ENCODE data around the gene KANSL1. TPM values are rescaled to one million over a fixed set of nuclear protein-coding genes. Genes with fewer than 3 reads are reported as not detected.
A peak's percentile ranks its signal among the peaks of the same experiment; 100 is the strongest.

Gene KANSL1
- total and polyA plus RNA-seq, 9 donors, result 30.4 to 107 (median 77.7) TPM

DNA sequence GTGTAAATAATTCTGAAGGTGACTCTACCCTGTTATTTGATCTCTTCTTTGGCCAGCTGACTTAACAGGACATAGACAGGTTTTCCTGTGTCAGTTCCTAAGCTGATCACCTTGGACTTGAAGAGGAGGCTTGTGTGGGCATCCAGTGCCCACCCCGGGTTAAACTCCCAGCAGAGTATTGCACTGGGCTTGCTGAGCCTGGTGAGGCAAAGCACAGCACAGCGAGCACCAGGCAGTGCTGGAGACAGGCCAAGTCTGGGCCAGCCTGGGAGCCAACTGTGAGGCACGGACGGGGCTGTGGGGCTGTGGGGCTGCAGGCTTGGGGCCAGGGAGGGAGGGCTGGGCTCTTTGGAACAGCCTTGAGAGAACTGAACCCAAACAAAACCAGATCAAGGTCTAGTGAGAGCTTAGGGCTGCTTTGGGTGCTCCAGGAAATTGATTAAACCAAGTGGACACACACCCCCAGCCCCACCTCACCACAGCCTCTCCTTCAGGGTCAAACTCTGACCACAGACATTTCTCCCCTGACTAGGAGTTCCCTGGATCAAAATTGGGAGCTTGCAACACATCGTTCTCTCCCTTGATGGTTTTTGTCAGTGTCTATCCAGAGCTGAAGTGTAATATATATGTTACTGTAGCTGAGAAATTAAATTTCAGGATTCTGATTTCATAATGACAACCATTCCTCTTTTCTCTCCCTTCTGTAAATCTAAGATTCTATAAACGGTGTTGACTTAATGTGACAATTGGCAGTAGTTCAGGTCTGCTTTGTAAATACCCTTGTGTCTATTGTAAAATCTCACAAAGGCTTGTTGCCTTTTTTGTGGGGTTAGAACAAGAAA lies 189.1 kb downstream of the KANSL1 start:
- H3K4me1 ChIP-seq (ENCODE audit: insufficient read depth), result peaks cover 2% of the 10 kb centered on the region
- H3K27ac ChIP-seq, result peak overlapping the region in 1 of 2 donors; percentile 9
- WGBS, 3 donors, result 8 to 25% (median 12%) methylated on average over 6 of the region's 6 CpGs
- no peaks in the 10 kb centered on the region for H3K9me3 ChIP-seq
- H3K27me3 ChIP-seq, result no peaks in the 10 kb centered on the region
- intact Hi-C loops (cut with DNase I), result loop anchor here in 3 of 4 donors (5.0 to 10.0 kb wide), 2 partner anchors 208 to 211 kb away; no protein-coding TSS in a partner anchor
- no peak overlapping the region for H3K4me3 ChIP-seq
- TF ChIP-seq EP300 (IDR thresholded peaks at IDR 0.05) (no peak), POLR2A (IDR thresholded peaks at IDR 0.05) (no peak), CTCF (IDR thresholded peaks at IDR 0.05) (no peak)
- H3K36me3 ChIP-seq, result no peaks in the 10 kb centered on the region
- peak; percentile 50 to 85 (median 72) for DNase-seq

DNA sequence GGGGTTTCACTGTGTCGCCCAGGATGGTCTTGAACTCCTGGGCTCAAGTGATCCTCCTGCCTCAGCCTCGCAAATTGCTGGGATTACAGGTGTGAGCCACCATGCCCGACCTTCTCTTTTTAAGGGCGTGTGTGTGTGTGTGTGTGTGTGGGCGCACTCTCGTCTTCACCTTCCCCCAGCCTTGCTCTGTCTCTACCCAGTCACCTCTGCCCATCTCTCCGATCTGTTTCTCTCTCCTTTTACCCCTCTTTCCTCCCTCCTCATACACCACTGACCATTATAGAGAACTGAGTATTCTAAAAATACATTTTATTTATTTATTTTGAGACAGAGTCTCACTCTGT lies 190.3 kb downstream of the KANSL1 start:
- TF ChIP-seq POLR2A (IDR thresholded peaks at IDR 0.05), result no peak
- TF ChIP-seq CTCF (IDR thresholded peaks at IDR 0.05), result no peak
- no peak for TF ChIP-seq EP300 (IDR thresholded peaks at IDR 0.05)
- Histone ChIP-seq H3K27ac (no peak overlapping the region), H3K4me1 (ENCODE audit: insufficient read depth) (peaks cover 2% of the 10 kb centered on the region), H3K36me3 (no peaks in the 10 kb centered on the region), H3K4me3 (no peak overlapping the region), H3K27me3 (no peaks in the 10 kb centered on the region), H3K9me3 (no peaks in the 10 kb centered on the region)
- intact Hi-C loops (cut with DNase I), result loop anchor here in 3 of 4 donors (5.0 to 10.0 kb wide), 2 partner anchors 209 to 212 kb away; no protein-coding TSS in a partner anchor
- no peak for DNase-seq
- 65 to 82% (median 77%) methylated on average over 7 of the region's 7 CpGs for WGBS, 3 donors

DNA sequence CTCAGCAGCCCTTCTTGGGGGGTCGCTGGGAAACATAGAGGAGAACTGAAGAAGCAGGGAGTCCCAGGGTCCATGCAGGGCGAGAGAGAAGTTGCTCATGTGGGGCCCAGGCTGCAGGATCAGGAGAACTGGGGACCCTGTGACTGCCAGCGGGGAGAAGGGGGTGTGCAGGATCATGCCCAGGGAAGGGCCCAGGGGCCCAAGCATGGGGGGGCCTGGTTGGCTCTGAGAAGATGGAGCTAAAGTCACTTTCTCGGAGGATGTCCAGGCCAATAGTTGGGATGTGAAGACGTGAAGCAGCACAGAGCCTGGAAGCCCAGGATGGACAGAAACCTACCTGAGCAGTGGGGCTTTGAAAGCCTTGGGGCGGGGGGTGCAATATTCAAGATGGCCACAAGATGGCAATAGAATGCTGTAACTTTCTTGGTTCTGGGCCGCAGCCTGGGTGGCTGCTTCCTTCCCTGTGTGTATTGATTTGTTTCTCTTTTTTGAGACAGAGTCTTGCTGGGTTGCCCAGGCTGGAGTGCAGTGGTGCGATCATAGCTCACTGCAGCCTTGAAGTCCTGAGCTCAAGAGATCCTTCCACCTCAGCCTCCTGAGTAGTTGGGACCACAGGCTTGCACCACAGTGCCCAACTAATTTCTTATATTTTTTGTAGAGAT lies 190.8 kb downstream of the KANSL1 start:
- DNase-seq, result peak; percentile 51 to 75 (median 73)
- intact Hi-C loops (cut with DNase I), result loop anchor here in 3 of 4 donors (5.0 to 10.0 kb wide), 2 partner anchors 210 to 212 kb away; no protein-coding TSS in a partner anchor

More for the DNA sequence above, 190.8 kb downstream of the KANSL1 start:
- H3K27me3 ChIP-seq, result no peaks in the 10 kb centered on the region
- peaks cover 2% of the 10 kb centered on the region for H3K4me1 ChIP-seq (ENCODE audit: insufficient read depth)
- no peaks in the 10 kb centered on the region for H3K9me3 ChIP-seq
- no peaks in the 10 kb centered on the region for H3K36me3 ChIP-seq
- H3K4me3 ChIP-seq, result no peak overlapping the region
- 21 to 28% (median 25%) methylated on average over 8 of the region's 8 CpGs for WGBS, 3 donors
- no peak for TF ChIP-seq EP300 (IDR thresholded peaks at IDR 0.05)
- TF ChIP-seq CTCF (IDR thresholded peaks at IDR 0.05), result peak; percentile 87 to 89 (median 87)
- TF ChIP-seq POLR2A (IDR thresholded peaks at IDR 0.05), result peak; percentile 0
- no peak overlapping the region for H3K27ac ChIP-seq
